ENCODE measurements around the gene GOLGA3. TPM values are rescaled to one million over a fixed set of nuclear protein-coding genes. Genes with fewer than 3 reads are reported as not detected.

The GOLGA3 gene
- total RNA-seq, 1 donor from 2014 or later: 50.6 TPM

DNA sequence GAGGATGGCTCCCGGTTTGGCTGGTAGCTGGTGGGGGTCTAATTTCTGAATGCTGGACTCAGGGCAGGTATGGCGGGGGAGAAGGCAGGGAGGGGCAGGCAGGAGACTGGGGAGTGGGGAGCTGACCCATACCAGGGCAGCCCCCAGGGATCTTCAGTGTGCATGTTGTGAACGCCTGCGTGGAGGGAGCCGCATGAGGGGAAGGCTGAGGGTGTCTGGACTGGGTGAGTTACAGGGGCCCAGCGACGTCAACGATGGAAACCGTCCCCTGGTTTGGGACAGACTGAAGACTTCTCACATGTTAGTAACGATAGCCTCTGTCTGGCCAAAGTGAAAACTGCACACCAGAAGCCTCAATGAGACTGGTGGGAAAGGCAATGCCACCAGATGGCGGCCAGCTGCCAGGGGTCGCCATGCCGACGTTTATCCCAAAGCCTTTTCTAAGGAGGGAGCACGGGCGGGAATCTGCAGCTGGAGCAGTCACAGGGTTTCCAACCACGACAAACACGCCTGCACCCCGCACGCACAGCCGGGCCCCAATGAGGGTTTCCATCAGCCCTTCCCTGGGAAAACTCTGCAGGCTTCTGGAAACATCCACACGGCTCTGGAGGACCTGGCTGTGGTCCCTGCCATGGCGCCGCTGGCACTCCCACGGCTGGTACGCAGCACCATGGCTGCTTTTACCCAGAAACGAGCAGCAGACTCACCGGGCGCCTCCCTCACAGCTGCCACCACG is 104.0 kb downstream of the GOLGA3 start:
- Mint-ChIP-seq H3K9me3 (ENCODE audit: unreplicated experiment) (peaks cover 3% of the 10 kb centered on the region), H3K4me3 (ENCODE audit: unreplicated experiment) (no peak overlapping the region), H3K36me3 (ENCODE audit: unreplicated experiment) (peaks cover 12% of the 10 kb centered on the region), H3K4me1 (ENCODE audit: low read depth, unreplicated experiment) (peaks cover 16% of the 10 kb centered on the region), H3K27me3 (ENCODE audit: unreplicated experiment) (peaks cover 8% of the 10 kb centered on the region), H3K27ac (ENCODE audit: unreplicated experiment) (peak overlapping the region; percentile 82)
- no peak for TF ChIP-seq CTCF (IDR thresholded peaks at IDR 0.05; ENCODE audit: partially characterized antibody, unreplicated experiment)
- no peak for DNase-seq

DNA sequence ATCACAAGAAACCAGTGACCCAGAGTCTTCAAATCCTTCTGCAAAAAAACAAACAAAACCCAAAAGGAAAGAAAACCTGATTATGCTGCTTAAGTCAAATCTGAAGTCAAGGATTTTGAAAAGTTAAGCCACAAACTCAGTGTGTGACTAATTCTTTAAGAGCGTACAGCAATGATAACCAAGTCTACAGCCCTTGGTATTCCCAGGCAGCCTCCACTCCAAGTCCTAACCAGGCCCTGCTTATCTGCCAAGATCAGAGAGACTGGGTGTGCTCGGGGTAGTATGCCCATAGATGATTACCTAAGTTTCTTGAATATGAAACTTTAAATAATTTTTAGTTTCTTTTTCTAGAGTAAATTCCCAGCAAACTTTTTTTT is 104.9 kb downstream of the GOLGA3 start:
- no peak for TF ChIP-seq CTCF (IDR thresholded peaks at IDR 0.05; ENCODE audit: partially characterized antibody, unreplicated experiment)
- Mint-ChIP-seq H3K9me3 (ENCODE audit: unreplicated experiment) (peaks cover 3% of the 10 kb centered on the region), H3K4me3 (ENCODE audit: unreplicated experiment) (no peak overlapping the region), H3K27me3 (ENCODE audit: unreplicated experiment) (peaks cover 7% of the 10 kb centered on the region), H3K4me1 (ENCODE audit: low read depth, unreplicated experiment) (peaks cover 15% of the 10 kb centered on the region), H3K27ac (ENCODE audit: unreplicated experiment) (peak overlapping the region; percentile 55), H3K36me3 (ENCODE audit: unreplicated experiment) (peaks cover 9% of the 10 kb centered on the region)
- DNase-seq: no peak

DNA sequence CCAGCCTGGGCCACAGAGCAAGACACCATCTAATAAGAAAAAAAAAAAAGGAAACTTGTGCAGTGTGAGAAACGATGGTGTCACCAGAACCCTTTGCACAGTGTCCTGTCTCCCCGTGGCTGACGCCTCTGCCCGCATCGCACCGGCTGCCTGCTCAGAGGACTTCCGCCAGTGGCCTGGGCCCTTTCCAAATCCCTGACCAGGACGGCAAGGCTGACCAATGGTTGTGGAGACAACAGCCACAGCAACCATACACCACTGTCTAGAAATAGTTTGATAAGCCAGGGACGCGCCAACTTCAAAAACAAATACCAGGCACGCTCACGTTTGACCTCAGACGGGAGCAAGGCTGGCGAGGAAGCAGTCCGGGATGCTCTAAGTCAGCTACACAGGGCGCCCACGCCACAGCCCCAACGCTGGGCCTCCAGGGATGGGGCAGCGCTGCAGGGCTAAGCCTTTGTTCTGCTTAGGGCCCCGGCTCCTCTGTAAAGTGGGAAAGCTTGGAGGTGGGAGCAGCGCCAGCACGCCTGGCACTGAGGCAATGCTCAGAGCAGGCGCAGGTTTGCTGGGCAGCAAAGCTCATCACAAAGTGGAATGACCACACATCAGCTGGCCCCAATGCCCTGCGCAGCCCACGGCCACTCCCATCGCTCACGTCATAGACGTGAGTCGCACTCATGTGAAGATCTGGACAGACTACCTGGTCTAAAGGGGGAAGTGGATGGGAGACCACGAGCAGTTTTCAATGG is 105.5 kb downstream of the GOLGA3 start:
- Mint-ChIP-seq H3K27ac (ENCODE audit: unreplicated experiment) (peak overlapping the region; percentile 55), H3K4me1 (ENCODE audit: low read depth, unreplicated experiment) (peaks cover 15% of the 10 kb centered on the region), H3K9me3 (ENCODE audit: unreplicated experiment) (peaks cover 3% of the 10 kb centered on the region), H3K36me3 (ENCODE audit: unreplicated experiment) (peaks cover 6% of the 10 kb centered on the region), H3K27me3 (ENCODE audit: unreplicated experiment) (peaks cover 5% of the 10 kb centered on the region), H3K4me3 (ENCODE audit: unreplicated experiment) (no peak overlapping the region)
- DNase-seq: no peak
- TF ChIP-seq CTCF (IDR thresholded peaks at IDR 0.05; ENCODE audit: partially characterized antibody, unreplicated experiment): no peak

GRCh38 chr12:132720606-132721345 is 107.9 kb downstream of the GOLGA3 start:
- DNase-seq: no peak
- H3K36me3 Mint-ChIP-seq (ENCODE audit: unreplicated experiment): peaks cover 6% of the 10 kb centered on the region
- TF ChIP-seq CTCF (IDR thresholded peaks at IDR 0.05; ENCODE audit: partially characterized antibody, unreplicated experiment): no peak
- peaks cover 3% of the 10 kb centered on the region for H3K27me3 Mint-ChIP-seq (ENCODE audit: unreplicated experiment)
- H3K4me1 Mint-ChIP-seq (ENCODE audit: low read depth, unreplicated experiment): peaks cover 12% of the 10 kb centered on the region
- H3K9me3 Mint-ChIP-seq (ENCODE audit: unreplicated experiment): peaks cover 3% of the 10 kb centered on the region
- no peak overlapping the region for H3K4me3 Mint-ChIP-seq (ENCODE audit: unreplicated experiment)
- H3K27ac Mint-ChIP-seq (ENCODE audit: unreplicated experiment): no peak overlapping the region

Data from glutamatergic neuron (in vitro differentiated cells).